Panc1 (cell line): ENCODE data around the gene GTF2E1. TPM values are rescaled to one million over a fixed set of nuclear protein-coding genes. Genes with fewer than 3 reads are reported as not detected.

Experiments
- ATAC-seq: fragments of 200-7000 bp; cut with Tn5 transposase; 2 replicates; pipeline ENCODE4 v1.9.1; 2020; ENCODE audit warnings: mild to moderate bottlenecking, moderate library complexity
- BruUV-seq: library from RNA; stranded (reverse); fragments of 400-500 nt; replicated peaks from 2 replicates; lab custom pipeline; 2021; lab: Mats Ljungman, UMichigan
- CTCF ChIA-PET: fragments of 300-600 bp; sonication (Branson Sonifier 250); formaldehyde crosslinking; loops from one replicate; lab custom pipeline; 2022; ENCODE audit warnings: antibody characterized with exemption; lab: Charles Lee
- POLR2A ChIA-PET: fragments of 300-600 bp; sonication (Branson Sonifier 250); formaldehyde crosslinking; loops from one replicate; lab custom pipeline; 2022; ENCODE audit warnings: antibody characterized with exemption; lab: Charles Lee
- DNase-seq: peaks from one replicate; pipeline ENCODE4 v3.0.0-alpha.2; 2010; ENCODE audit warnings: low read depth, low spot score
- H3K27ac ChIP-seq: 2 replicates; pipeline ENCODE4 v1.5.1; 2011; ENCODE audit warnings: mild to moderate bottlenecking, low read length, inconsistent platforms
- H3K27me3 ChIP-seq: fragments of 200-500 bp; sonication (Bioruptor generic); 2 replicates; pipeline ENCODE4 v1.6.0; 2014; ENCODE audit warnings: low read length, inconsistent platforms; ENCODE audit not compliant: control insufficient read depth, insufficient read depth
- H3K36me3 ChIP-seq: fragments of 200-500 bp; sonication (Bioruptor generic); 2 replicates; pipeline ENCODE4 v1.5.1; 2014; ENCODE audit warnings: inconsistent platforms, mild to moderate bottlenecking, low read length, moderate library complexity; ENCODE audit not compliant: control insufficient read depth, insufficient read depth
- H3K4me1 ChIP-seq: 2 replicates; pipeline ENCODE4 v1.5.1; 2011; ENCODE audit warnings: inconsistent platforms, mild to moderate bottlenecking, low read length, moderate library complexity; ENCODE audit not compliant: control insufficient read depth, insufficient read depth
- H3K4me3 ChIP-seq, 2 experiments: 2 replicates each; pipeline ENCODE4 v1.5.1; 2011 to 2012; ENCODE audit warnings: low read depth in 2 of 2, low read length in 2 of 2, mild to moderate bottlenecking in 2 of 2, inconsistent platforms in 1 of 2, moderate library complexity in 1 of 2
- H3K9me3 ChIP-seq: fragments of 200-500 bp; sonication (Bioruptor generic); 2 replicates; pipeline ENCODE4 v1.5.1; 2014; ENCODE audit warnings: low read depth, mild to moderate bottlenecking, inconsistent platforms, low read length, moderate library complexity; ENCODE audit not compliant: control insufficient read depth, insufficient read depth
- CTCF ChIP-seq: fragments of 450-650 bp; IDR thresholded peaks from 2 replicates; pipeline ENCODE4 v1.5.1; 2017; ENCODE audit warnings: mild to moderate bottlenecking
- POLR2AphosphoS5 ChIP-seq: IDR thresholded peaks from 2 replicates; pipeline ENCODE4 v1.6.1; 2012; ENCODE audit warnings: mild to moderate bottlenecking, low read depth, low read length, moderate library complexity
- REST ChIP-seq, 2 experiments: IDR thresholded peaks; 2 replicates each; pipeline ENCODE4 v1.6.1; 2011 to 2012; ENCODE audit warnings: low read depth in 2 of 2, control low read depth in 1 of 2, low read length in 1 of 2, mild to moderate bottlenecking in 1 of 2, moderate library complexity in 1 of 2; ENCODE audit not compliant: insufficient read depth in 1 of 2
- SIN3A ChIP-seq: IDR thresholded peaks from 2 replicates; pipeline ENCODE4 v1.6.1; 2012; ENCODE audit warnings: low read depth, mild to moderate bottlenecking, low read length, moderate library complexity, borderline replicate concordance; ENCODE audit not compliant: insufficient read depth
- TCF7L2 ChIP-seq: IDR thresholded peaks from 2 replicates; pipeline ENCODE4 v1.6.1; 2011; ENCODE audit warnings: mild to moderate bottlenecking, low read depth, low read length, inconsistent platforms
- in situ Hi-C: cut with HindIII; loops from 2 replicates; pipeline ENCODE4 v1.10.0; 2016; ENCODE audit warnings: low sequenced_read_pairs, low pct_unique_long_range_greater_than_20kb
- intact Hi-C: fragments of 100-400 bp; cut with micrococcal nuclease; formaldehyde crosslinking; loops from one replicate; pipeline ENCODE4 v1.10.0; 2022; ENCODE audit not compliant: unreplicated experiment
- total RNA-seq: library from RNA; stranded (reverse); gene quantifications from one replicate; pipeline ENCODE4 v1.2.1, GENCODE V29; 2021; ENCODE audit not compliant: unreplicated experiment

GTF2E1 gene
- total RNA-seq, 1 experiment from 2014 or later, result 32.0 TPM

GRCh38 chr3:120706950-120707349, 35.6 kb upstream of the GTF2E1 start:
- DNase-seq (no peak), ATAC-seq (no peak)
- no TSS peak for BruUV-seq
- Histone ChIP-seq H3K27ac (no peak overlapping the region), H3K36me3 (no peaks in the 10 kb centered on the region), H3K9me3 (peaks cover 3% of the 10 kb centered on the region; the same call in 1 of the 2 replicates), H3K4me3 (no peak overlapping the region), H3K4me1 (no peaks in the 10 kb centered on the region), H3K27me3 (no peaks in the 10 kb centered on the region)
- no peak for TF ChIP-seq CTCF
- no peak for TF ChIP-seq SIN3A
- TF ChIP-seq TCF7L2, result no peak
- TF ChIP-seq REST (IDR thresholded peaks at IDR 0.05; ENCODE audit: insufficient read depth in 1 of 2, low read depth in 2 of 2, low read length in 1 of 2), result no peak
- no peak for TF ChIP-seq POLR2AphosphoS5
- intact Hi-C loops (no loop called here), in situ Hi-C loops (no loop called here)
- ChIA-PET CTCF (no interaction called here), POLR2A (no interaction called here)

- Histone ChIP-seq H3K27me3 (no peaks in the 10 kb centered on the region), H3K4me3 (no peak overlapping the region), H3K36me3 (no peaks in the 10 kb centered on the region), H3K27ac (no peak overlapping the region), H3K9me3 (no peaks in the 10 kb centered on the region), H3K4me1 (no peaks in the 10 kb centered on the region)
- TF ChIP-seq TCF7L2 (no peak), REST (IDR thresholded peaks at IDR 0.05; ENCODE audit: insufficient read depth in 1 of 2, low read depth in 2 of 2, low read length in 1 of 2) (no peak), POLR2AphosphoS5 (no peak), SIN3A (no peak), CTCF (no peak)
- POLR2A ChIA-PET, result no interaction called here
- ATAC-seq (no peak), DNase-seq (no peak)
- CTCF ChIA-PET, result no interaction called here
- BruUV-seq, result no TSS peak
- in situ Hi-C loops (no loop called here), intact Hi-C loops (no loop called here)
Observed at GRCh38 chr3:120708408-120708807, 34.1 kb upstream of the GTF2E1 start.
